Measurements from ENCODE around the gene CAMTA1.

GRCh38 chr1:6795203-6795602 lies 9.9 kb downstream of the CAMTA1 start:
- TF ChIP-seq, protein P1, sequence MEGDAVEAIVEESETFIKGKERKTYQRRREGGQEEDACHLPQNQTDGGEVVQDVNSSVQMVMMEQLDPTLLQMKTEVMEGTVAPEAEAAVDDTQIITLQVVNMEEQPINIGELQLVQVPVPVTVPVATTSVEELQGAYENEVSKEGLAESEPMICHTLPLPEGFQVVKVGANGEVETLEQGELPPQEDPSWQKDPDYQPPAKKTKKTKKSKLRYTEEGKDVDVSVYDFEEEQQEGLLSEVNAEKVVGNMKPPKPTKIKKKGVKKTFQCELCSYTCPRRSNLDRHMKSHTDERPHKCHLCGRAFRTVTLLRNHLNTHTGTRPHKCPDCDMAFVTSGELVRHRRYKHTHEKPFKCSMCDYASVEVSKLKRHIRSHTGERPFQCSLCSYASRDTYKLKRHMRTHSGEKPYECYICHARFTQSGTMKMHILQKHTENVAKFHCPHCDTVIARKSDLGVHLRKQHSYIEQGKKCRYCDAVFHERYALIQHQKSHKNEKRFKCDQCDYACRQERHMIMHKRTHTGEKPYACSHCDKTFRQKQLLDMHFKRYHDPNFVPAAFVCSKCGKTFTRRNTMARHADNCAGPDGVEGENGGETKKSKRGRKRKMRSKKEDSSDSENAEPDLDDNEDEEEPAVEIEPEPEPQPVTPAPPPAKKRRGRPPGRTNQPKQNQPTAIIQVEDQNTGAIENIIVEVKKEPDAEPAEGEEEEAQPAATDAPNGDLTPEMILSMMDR (IDR thresholded peaks at IDR 0.05; ENCODE audit: low read length): no peak
- no peak for TF ChIP-seq EZH2 (optimal IDR thresholded peaks at IDR 0.05; ENCODE audit: low read depth, low read length)
- no peak for TF ChIP-seq EZH2phosphoT487 (IDR thresholded peaks at IDR 0.05; ENCODE audit: low read length)
